DMS153 (cell line): Measurements from ENCODE around the gene GARIN5A.

Experiments
- DNase-seq: peaks from one replicate; lab custom pipeline; 2025; lab: John Stamatoyannopoulos, UW

The GARIN5A gene

DNA sequence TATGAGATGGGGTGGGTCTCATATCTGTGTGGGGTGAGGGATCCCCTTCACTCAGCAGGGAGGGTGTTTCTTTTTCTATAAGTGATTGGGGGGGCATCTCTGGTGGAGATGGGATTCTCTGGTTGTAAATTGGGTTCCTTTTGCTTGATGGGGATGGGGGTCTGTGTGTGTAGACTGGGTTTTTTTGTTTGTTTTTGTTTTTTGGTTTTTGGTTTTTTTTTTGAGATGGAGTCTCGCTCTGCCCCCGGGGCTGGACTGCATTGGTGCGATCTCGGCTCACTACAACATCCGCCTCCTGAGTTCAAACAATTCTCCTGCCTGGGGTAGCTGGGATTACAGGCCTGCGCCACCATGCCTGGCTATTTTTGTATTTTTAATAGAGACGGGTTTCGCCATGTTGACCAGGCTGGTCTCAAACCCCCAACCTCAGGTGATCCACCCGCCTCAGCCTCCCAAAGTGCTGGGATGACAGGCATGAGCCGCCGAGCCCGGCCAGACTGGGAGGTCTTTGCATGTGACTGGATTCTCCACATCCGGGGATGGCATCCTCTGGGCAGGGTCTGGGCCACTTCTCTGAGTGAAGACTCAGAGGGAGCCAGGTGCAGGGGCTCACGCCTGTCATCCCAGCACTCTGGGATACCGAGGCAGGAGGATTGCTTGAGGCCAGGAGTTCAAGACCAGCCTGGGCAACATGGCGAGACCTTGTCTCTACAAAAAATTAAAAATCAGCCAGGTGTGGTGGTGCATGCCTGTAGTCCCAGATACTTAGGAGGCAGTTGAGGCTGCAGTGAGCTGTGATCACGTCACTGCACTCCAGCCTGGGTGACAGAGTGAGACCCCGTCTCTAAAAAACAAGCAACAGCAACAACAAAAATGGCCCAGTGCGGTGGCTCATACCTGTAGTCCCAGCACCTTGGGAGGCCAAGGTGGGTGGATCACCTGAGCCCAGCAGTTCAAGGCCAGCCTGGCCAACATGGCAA lies 43.2 kb downstream of the GARIN5A start:
- DNase-seq: no peak

DNA sequence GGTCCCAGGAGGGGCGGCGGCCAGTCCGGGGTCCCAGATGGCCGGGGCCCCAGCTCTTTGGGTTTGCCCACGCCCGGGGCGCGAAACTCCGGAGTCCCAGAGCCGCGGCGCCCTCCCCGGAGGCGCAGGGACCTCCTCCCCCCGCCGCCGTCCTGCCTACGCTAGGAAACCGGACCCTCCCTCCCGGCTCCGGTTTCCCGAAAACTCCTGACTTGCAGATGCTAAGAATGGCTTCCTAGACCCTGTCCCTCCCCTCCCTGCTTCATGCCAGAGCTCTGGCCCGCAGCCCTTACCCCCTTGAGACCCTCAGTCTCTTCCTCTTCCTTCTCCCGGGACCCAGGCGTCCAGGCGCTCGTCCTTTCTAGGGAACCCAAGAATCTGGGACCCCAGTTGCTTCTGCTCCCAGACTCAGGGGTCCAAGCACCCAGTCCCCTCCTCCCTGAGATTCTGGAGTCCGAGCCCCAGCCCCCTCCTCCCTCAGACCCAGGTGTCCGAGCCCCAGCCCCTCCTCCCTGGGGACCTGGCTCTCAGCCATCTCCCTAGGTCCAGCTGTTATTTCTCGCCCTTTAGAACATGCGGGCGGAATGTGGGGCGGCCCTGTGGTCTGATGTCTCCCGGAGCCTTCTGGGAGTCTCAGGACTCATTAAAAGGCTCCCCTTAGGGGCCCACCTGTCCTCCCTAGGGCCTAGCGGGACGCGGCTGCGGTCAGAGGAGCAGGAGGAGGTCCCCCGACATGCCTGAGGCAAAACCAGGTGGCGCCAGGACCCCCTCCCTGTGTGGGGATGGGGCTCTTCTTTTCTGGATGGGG lies 44.2 kb downstream of the GARIN5A start, which contains the start of gene MYBPC2:
Gene MYBPC2 (plus strand): TSS at position 672 of the 808 bp plus-strand sequence. CDS start 62 bp downstream, at position 734.
- DNase-seq: no peak

DNA sequence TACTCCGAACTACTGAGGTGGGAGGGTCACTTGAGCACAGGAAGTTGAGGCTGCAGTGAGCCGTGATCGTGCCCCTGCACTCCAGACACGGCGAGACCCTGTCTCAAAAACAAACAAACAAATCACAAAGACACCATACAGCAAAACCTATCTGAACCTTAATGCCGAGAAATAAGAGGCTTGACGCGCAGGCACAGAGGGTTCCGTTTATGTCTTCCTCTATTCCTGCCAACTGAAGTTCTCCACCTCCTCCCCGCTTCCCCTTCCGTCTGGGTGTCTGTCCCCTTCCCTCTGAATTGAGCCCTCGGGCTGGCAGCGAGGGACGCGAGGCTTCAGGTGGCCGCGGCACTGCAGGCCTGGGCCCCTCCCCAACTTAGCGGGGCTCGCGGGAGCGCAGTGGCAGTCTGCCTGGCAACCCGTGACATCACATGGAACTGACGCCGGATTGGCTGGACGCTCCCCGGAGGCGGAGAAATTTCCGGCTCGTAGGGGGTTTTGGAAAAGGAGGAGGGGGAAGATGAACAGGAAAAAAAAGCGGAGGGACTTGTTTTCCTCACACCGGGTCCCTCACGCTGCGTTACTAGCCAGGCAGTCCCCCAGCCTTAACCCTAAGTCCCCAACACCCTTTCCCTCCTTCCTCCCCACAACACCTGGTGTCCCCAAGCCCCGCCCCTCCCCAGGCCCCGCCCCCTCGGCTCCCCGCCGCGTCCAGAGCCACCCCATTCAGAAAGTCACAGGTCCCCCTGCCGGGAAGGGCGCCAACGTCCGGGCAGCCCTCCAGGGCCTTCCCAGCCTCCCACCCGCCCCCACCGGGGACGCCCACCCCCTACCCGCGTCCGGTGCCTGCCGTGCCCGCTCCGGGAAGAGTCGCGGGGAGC lies 45.1 kb downstream of the GARIN5A start:
- DNase-seq: peak; percentile 52

DNA sequence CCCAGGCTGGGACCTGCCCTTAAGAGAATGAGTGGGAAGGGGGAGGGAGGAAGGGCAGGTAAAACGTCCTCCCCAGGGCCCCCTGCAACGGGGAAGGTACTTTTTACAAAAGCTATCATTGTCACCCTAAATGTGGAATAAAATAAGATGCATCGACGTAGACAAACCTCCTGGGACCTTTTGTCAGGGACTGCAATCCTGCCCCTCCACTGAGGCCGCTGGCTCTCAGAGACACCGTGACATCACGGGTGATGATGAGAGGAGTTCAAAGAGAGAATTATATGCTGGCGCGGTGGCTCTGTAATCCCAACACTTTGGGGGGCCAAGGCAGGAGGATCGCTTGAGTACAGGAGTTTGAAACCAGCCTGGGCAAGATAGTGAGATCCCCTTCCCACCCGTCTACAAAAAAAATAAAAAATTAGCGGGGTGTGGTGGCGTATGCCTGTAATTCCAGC lies 45.7 kb downstream of the GARIN5A start:
- no peak for DNase-seq

DNA sequence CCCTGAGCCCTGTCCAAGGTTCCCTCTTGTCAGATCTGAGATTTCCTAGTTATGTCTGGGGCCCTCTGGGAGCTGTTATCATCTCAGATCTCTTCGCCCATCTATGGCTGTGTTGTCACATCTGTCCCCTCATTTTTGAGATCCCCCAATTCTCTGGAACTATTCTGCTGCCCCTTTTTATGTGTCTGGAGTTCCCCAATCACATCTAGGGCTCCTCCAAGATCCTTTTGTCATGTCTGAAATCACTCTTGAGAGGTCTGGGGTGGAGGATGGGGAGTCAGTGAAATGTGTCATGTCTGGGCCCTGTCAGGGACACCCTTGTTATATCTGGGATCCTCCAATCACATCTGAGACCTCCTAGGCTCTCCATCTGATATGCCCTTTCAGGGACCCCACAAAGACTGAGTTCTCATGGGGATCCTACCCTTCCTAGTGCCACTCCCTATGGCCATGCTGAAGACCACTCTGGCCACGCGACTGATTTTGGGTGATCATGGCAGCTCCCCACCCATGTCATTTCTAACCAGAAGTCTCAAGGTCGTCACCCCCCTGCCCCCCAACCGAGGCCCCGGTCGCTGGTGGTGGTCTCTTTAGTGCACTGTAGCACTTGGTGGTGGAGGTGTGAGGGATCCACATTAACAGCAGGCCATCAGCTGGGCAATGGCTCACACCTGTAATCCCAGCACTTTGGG lies 47.7 kb downstream of the GARIN5A start:
- no peak for DNase-seq

DNA sequence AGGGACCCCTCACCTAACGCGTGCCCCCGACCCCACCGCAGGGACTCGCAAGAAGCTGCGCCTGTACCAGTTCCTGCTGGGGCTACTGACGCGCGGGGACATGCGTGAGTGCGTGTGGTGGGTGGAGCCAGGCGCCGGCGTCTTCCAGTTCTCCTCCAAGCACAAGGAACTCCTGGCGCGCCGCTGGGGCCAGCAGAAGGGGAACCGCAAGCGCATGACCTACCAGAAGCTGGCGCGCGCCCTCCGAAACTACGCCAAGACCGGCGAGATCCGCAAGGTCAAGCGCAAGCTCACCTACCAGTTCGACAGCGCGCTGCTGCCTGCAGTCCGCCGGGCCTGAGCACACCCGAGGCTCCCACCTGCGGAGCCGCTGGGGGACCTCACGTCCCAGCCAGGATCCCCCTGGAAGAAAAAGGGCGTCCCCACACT lies 48.6 kb downstream of the GARIN5A start:
- DNase-seq: no peak

DNA sequence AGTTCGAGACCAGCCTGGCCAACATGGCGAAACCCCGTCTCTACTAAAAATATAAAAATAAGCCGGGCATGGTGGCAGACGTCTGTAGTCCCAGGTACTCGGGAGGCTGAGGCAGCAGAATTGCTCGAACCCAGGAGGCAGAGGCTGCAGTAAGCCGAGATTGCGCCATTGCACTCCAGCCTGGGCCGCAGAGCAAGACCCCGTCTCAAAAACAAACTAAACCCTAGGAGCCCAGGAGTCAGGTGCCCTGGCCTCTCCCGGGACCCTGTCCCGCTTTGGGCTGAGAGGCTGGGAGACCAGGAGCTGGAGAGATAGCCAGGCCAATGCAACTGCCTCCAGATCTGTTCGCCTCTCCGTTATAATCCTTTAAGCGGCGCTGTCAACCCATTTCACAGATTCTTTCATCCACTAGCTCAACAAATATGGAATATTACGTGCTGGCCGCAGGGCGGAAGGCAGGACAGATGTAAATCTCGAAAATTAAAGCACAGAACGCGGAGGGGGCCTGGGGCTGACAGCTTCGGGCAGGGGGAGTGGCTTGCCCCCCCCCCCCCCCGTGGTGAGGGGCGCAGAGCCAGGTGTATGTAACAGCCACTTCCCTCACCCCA lies 49.2 kb downstream of the GARIN5A start:
- DNase-seq: no peak

DNA sequence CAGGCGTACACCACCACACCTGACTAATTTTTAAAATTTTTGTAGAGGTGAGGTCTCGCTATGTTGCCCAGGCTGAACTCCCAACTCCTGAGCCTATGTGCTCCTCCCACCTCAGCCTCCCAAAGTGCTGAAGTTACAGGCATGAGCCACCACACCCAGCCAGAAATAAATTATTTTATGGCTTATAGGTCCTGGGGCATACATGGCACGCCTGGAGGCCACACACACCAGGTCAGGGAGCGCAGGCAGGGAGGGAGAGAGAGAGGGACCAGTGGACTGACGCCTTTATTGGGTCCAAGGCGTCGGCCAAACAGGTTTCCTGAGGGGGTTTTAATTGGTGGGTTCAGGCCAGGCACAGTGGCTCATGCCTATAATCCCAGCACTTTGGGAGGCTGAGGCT lies 51.1 kb downstream of the GARIN5A start:
- no peak for DNase-seq

DNA sequence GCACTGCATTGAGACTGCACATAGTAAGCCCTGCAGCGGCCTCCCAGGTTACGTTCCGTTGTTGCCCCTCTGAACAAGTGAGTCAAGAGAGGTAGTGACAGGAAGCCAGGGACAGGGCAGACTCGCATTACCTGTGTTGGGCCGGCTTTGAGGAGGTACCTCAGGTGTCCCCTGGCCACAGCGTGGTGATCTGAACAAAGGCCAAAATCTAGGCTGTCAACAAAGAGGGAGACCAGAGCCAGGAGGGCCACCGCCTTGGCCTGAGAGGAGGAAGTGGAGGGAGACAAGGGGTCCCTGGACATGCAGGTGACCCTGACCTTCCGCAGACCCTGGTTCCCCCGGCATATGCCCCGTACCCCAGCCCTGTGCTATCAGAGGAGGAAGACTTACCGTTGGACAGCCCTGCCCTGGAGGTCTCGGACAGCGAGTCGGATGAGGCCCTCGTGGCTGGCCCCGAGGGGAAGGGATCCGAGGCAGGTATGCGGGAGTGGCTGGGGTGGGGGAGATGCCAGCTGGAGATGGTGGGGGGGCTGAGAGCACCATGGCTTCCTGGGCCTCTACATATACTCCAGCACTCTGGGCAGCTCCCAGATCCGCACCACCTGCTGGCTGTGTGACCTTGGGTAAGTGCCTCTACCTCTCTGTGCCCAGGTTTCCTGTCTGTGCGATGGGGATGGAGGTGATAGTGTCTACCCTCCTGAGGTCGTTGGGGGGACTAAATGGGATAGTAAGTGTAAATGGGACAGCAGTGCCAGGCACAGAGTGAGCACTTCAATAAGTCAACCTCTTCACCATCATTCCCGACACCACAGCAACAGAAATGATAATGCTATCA lies 53.2 kb downstream of the GARIN5A start:
- DNase-seq: no peak

DNA sequence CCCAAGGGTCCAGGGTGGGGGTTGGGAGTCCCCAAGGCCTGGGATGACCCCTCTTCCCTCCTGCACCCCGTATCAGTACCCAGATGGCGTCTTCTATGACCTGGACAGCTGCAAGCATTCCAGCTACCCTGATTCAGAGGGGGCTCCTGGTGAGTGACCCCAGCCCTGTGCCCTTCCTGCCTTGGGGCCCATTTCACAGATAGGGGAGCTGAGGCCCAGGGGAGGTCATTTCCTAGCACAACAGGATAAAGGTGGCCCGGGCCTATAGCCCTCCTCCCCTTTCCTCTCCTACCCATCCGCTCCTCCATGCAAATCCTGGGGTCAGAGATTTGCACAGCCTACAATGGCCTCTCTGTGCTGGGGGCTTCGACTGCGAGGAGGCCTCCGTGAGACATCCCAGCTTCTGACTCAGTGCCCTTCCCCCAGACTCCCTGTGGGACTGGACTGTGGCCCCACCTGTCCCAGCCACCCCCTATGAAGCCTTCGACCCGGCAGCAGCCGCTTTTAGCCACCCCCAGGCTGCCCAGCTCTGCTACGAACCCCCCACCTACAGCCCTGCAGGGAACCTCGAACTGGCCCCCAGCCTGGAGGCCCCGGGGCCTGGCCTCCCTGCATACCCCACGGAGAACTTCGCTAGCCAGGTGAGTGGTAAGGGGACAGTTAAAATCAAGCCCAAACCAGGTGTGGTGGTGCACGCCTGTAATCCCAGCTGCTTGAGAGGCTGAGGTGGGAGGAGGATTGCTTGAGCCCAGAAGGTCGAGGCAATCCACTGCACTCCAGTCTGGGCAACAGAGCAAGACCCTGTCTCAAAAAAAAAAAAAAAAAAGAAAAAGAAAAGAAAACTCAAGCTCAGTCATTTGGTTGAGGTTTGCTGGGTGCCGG lies 54.0 kb downstream of the GARIN5A start:
- DNase-seq: no peak

DNA sequence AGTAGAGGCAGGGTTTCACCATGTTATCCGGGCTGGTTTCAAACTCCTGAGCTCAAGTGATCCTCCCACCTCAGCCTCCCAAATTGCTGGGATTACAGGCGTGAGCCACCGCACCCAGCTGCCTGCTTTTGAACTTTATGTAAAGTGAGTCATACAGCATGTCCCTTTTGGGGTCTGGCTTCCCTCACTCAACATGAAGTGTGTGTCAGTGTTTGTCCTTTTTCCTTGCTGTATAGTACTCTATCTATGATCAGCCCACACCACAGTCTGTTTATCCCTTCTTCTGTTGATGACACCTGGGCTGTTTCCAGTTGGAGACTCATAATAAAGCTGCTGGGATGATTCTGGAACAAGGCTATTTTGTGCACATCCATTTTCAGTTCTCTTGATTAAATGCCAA lies 55.8 kb downstream of the GARIN5A start:
- DNase-seq: no peak

DNA sequence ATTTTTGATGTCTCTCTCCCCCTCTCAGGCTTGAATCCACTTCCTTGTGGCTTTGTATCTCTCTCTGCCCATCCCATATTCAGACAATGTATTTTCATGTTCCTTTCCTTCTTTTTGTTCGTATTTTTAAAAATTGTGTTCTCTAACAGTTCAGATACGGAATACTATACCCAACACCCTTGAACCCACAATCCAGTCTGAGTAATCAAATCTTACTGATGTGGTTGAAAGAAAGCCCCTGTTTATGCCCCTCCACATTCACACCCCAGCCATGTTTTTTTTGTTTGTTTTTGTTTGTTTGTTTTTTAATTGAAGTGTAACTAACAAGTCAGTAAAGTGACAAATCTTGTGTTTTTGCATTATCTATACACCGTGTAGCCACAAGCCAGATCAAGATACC lies 56.5 kb downstream of the GARIN5A start:
- no peak for DNase-seq

DNA sequence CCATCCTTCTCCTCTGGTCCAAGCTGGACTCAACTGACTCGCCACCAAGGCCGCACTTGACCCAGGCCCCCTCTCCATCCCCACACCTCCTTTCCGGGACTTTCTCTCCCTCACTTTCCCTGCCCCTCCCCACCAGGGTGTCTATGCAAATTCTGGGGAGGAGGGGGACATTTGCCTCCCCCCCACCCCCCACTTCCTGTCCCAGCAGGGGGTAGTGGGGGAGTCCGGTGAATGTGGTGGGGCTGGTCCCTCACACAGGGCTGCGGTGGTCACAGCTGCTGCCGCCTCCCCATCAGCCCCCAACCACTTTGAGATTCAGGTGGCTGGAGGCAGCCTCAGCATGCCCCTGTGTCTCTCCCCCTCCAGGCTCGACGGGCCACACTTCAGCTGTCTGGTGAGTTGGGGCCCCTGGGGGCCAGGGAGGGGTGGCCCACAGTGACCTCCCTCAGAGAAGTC lies 57.0 kb downstream of the GARIN5A start:
- no peak for DNase-seq

DNA sequence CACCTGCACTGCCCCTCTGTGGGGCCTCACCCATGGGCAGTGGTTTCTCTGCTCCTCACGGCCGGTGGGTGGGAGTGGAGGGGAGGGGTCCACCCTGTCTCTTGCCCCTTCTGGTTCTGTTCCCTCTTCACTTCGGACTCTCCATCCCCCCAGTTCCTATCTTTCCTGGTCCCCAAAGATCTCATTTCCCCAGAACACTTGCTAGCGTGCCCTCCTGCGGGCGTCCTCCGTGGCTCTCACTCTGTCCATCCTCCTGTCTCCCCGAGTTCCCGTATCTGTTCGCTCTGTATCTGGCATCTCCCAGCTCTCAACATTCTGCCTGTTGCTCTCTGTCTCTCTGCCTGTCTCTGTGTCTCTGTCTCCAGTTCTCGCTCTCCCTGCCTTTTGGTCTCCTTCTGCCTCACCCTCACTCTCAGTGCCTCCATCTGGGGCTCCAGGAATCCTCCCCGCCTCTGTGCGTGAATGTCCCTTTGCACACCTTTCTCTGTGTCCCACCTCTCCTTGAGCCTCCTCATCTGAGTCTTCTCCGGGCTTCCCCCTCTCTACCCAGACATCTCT lies 57.5 kb downstream of the GARIN5A start:
- no peak for DNase-seq

DNA sequence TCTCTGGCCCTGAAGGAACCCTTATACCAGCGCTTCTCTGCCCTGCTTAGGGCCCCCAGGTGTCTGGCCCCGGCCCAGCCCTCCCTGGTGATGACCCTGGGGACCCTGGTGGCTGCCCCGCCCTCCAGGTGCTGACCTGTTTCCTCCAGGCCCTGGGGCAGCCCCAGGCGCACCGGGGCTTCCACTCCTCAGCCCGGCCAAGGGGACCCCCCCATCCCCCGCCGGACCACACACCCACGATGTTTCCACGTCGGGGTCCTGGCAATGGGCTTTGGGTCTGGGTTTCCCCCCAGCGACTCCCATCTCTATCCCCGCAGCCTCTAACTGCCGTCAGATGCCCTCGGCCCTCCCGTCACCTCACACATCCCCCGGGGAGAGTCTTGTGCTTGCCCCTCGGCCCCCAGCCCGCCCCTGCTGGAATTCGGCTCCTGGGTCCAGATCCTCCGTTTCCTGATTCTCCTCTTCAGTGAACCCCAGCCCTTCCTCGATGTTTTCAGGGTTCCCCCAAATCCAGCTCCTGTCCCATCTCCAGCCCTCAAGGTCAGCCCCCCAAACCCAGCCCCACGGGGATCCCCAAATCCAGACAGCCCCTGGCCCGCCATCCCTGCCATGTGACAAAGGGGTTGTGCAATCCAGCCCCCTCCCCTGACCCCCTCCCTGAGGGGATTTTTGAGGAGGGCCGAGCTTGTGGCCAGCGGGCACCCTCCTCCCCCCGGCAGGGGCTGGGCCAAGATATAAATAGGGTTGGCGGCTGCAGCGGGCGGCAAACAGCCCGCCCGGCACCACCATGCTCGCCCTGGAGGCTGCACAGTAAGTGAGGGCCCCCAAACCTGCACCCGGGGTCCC lies 58.2 kb downstream of the GARIN5A start, which contains the start of gene SPIB:
Gene SPIB (plus strand): TSS at position 763 of the 846 bp plus-strand sequence. CDS start 25 bp downstream, at position 788.
- DNase-seq: no peak

DNA sequence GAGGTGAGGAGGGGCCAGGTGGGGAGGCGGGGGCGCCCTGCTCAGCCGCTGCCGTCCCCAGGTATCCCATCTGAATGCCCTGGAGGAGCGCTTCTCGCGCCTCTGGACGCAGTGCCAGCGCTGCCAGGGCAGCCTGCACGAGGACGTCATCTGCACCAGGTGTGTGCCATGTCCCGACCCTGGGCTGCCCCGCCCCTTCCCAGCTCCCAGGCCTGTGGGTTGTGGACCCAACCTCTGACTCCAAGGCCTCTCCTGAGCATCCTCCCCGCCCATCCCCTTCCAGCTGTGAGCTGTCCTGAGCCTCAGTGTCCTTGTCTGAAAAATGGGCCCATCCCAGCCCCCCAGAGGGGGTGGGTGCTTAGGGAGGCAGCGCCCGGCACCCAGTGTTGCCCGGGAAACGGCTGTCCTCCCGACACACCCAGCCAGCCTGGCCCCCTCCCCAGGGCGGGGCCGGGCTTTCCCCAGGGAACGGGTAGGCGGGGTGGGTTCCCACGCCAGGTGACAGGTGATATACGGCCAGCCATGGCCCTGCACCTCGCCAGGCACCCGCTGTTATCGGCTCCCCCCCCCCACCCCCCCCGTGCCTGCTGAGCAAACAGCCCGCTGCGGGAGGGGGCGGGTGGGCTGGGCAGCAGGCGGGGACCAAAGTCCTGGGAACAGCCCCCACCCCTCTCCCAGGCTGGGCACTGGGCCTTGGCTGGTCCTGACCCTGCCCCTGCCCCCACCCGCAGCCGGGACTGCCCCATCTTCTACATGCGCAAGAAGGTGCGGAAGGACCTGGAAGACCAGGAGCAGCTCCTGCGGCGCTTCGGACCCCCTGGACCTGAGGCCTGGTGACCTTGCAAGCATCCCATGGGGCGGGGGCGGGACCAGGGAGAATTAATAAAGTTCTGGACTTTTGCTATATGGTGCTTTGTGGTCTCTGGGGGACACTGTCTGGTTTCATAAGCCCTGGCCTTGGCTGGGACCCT lies 59.3 kb downstream of the GARIN5A start:
- DNase-seq: no peak
